Hippocampal formation (tissue), 2 donors: ENCODE results near the gene U2AF1.
"Not testable (repeated sequence)": the region's sequence is repeated elsewhere in the genome, so short reads cannot be mapped to it uniquely, and the experiment has no call there.

ENCODE experiments used
- DNase-seq, 2 donors: peaks; one replicate each; lab custom pipeline; 2025; lab: John Stamatoyannopoulos, UW

Gene U2AF1

DNA sequence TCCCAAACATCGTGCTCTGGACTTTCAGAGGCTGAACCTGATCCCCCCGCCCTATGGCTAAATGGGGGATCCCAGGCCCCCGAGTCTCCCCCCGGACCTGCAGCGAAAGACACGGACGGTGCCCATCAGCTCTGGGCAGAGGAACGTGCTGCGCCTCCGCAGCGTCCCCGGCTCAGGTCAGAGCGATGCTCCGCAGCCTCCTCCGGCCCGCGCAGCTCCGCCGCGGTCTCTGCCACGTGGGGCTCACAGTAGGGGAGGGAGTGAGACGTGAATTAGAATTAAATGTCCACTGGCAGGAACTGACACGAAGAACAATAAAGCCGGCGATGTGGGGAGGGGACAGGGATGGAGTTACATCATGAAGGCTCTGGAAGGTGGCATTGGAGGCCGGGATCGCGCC lies 30.7 kb downstream of the U2AF1 start:
- DNase-seq: not testable (repeated sequence)

DNA sequence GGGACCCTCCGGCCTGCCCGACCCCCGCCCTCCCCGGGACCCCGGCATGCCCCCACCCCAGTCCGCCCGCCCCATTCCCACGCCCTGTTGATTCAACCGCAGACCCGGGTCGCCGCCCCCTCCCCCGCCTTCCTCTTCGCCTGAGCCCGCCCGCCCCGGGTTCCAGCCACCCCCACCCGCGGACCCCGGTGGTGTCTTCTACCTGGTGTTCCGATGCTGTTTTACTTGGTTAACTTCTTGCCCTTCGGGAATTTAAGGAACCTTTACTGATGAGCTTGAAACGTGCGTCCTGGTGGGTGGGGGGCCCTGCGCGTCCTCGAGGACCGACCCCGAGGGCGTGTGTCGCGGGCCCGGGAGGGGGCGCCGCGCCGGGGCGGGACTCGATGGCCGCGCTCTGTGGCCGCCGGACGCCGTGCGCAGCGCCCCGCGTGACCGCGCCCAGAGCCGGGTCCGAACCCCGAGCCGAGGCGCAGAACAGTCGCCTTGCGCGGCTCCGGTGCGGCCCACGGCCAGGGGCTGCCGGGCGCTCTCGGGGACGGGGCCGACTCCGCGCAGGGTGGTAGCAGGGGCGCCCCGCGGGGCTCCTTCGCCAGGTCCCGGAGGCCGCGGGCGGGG lies 31.2 kb downstream of the U2AF1 start:
- DNase-seq: not testable (repeated sequence)

DNA sequence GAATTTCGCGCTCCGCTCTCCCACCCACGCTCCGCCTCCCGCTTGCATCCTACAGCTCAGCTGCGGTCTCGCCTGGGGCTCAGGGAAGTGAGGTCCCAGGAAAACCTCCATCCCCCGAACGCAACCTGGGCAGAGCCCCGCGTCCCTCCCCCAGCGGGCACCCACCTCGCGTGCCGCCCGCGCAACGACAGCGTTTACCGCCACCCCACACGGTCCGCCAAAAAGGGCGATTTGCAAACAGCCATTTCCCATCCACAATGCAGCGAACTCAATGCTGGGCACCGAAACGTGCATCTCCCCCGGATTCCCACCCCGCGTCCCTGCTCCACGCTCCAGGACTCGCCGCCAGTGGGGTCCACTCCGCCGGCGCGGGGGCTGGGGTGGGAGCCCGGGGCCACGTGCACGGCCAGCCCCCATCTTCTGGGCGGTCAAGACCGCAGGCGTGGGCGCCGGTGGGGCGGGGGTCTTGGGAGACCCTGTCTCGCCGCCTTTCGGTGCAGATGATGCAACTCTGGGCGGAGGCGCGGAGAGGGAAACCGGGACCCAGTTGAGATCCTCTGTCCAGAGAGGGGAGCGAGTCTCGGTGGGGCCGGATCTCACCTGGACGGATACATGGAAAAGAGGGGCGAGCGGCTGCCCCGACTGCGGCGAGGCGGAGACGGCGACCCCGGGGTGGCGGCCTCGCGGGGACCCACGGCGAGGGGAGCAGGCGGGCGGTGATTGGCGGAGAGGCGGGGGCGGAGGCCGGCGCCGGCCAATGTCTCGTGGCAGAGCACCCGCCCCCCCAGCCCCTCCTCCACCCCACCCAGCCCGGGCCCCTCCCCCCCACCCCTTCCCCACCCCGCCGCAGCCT lies 32.0 kb downstream of the U2AF1 start, which contains the start of gene CBS:
TSS of gene CBS (minus strand) at position 666 of the 853 bp plus-strand sequence. CDS start 3,642 bp downstream, outside the sequence.
- DNase-seq: not testable (repeated sequence)

DNA sequence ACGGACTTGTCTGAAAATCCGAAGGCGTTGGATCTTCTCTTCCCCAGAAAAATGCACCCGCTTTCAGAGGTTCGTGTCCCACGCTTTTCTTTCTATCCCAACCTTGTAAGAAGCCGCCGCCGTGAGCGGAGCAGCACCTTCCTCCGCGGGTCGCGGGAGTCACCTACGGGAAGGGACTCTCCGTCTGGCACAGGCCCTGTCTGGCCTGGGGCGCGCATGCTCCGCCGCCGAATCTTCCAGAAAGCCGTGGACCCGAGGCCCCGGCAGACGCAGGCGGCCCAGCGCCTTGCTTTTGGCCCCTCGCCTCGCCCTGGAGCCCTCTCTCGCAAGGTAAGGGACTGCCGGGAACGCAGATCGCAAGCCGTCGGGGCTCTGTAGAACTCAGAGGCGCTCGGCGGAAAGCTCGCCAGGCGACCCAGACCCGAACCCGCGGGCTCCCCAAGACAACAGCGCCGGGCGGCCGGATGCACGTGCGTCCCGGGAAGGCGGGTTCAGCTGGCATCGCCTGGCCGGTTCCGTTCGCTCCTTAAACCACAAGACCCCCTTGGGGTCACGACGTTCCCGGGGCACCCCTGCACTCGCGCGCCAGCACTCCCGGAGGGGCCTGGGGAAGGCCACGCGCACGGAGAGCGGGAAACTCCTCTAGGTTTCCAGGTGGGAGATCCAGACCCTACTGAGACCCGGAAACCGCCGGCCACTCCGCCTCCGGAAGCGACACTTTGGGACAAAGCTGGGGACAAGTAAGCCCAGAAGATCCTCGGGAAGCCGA lies 32.8 kb downstream of the U2AF1 start:
- not testable (repeated sequence) for DNase-seq

DNA sequence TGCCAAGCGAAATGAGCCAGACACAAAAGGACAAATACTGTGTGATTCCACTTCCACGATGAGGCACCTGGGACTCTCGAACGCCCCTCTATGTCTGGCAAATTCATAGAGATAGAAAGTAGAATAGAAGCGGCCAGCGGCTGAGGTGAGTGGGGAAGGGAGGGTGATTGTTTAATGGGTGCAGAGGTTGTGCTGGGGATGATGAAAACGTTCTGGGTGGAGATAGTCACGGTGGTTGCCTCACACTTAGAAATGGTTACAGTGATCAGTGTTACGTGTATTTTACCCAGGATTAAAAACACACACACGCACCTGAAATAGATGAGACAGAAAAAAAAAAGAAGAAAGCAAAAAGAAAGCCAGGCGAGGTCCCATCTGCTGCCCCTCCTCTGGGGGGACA lies 34.6 kb downstream of the U2AF1 start:
- not testable (repeated sequence) for DNase-seq

DNA sequence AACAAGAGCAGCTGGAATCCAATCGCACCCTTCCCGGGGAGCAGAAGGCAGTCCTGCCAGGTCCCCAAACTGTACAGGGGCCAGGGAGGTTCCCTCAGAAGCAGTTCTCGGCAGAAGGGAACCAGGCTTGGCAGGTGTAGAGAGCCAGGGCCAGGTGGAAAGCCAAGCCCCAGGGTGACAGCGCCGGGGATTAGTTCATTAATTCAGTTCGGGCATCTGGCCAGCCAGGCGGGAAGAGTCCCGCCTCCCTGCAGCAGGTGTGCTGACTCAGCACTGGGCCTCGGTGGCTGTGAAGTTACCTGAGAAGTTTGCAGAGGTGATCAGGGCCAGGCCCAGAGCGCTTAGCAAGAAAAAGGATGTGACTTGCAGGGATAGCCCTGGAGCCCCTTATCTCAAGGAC lies 37.7 kb downstream of the U2AF1 start:
- DNase-seq: not testable (repeated sequence)

DNA sequence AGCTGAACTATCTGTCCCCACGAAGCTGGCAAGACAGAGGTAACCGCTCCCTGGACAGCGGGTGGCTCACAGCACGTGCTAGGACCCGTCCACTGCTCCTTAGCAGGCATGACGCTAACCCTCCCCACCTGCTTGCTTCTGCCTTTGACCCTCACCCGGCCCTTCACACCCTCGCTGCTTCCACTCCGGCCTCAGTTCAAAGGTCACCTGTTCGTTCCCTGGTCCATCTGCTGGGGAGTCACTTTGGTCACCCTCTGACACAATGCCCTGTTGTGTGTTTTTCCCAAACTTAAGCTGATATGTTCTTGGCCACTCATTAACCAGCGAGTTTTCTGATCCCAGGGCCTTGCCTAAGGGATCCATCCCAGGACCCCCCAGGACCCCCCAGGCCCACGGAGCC lies 39.3 kb downstream of the U2AF1 start:
- DNase-seq: not testable (repeated sequence)

DNA sequence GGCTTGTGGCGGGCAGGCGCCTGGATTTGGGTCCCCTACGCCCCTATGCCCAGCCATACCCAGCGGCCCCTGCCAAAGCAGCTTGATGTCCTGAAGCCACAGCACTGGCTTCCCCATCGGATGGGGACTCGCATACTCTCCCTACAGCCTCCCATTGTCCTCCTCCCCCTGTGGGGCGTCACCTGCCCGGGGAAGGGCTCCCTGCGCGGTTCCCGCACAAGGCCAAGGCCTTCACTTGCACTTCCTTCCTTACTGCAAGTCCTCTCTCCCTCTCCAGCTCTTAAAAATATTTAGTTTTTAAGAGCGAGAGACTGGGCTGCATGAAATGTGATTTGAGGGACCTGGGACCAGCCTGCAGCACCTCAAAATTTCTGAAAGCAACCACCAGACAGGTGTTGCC lies 40.7 kb downstream of the U2AF1 start:
- not testable (repeated sequence) for DNase-seq

DNA sequence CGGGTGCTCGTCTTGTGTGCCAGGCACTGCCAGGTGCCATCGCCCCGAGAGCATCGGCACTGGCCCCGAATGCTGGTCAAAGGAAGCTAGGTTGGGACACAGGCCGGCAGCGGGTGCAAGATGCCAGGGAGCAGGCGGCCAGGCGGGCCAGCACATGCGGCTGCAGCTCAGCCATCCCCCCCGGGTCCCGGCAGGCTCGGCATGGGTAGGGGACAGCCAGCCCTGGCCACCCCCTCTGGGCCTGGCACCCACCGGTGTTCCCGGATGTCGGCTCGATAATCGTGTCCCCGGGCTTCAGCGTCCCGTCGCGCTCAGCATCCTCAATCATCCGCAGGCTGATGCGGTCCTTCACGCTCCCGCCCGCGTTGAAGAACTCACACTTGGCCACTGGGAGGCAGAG lies 41.4 kb downstream of the U2AF1 start:
- not testable (repeated sequence) for DNase-seq

DNA sequence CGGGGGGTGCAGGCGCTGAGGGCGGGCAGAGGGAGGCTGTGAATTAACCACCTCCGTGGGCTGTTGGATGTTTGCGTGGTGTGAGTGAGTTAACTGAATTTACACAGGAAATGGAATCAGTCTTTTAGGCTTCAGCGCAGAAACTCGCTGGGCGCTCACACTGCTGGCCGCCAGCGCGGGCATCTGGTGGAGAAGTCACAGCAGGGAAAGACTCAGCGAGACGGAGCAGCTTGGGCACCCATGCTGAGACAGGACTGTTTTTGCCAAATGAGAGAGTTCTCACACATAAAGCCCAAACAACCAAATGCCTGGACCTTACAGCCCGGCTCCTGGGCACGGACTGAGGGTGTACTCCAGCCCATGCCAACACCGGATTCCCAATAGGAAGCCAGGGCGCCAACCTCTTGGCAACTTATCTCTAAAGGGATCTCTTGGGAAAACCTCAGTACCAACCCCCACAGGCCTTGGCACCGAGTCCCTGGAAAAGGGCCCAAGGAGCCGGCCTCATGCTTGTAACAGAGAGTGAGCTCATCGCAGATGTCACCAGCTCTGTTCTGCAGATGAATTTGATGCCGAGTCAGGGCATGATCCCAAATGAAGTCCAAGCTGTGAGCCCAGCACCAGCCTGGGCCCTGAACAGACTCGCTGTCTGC lies 43.0 kb downstream of the U2AF1 start:
- not testable (repeated sequence) for DNase-seq

DNA sequence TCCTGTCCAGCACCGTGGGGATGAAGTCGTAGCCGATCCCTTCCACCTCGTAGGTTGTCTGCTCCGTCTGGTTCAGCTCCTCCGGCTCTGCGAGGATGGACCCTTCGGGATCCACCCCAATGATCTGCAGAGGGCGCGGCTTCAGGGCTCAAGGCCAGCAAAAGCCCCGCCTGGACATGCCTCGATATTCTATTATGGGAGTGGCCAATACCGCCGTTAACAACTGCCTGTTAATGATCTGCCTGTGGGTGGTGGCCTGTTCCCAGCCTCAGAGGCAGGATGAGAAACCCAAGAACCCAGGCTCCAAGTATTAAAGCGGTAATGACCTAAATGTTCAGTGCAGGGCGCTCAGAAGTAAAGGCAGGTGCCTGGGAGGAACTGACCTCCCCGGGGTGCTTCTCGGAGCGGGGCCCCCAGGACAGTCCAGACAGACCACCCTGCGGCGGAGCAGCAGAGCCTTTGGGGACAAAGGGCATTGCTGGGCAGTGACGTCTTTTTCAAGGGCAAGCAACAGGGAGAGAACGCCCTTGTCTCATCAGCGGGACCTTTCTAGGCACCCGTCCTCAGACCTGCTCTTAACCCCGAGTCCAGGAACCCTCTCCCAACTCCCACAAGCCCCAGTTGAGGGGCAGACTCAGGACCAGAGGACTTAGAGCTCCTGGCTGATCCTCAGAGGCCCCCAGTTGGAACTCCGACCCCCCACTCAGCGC lies 44.3 kb downstream of the U2AF1 start:
- DNase-seq: not testable (repeated sequence)

DNA sequence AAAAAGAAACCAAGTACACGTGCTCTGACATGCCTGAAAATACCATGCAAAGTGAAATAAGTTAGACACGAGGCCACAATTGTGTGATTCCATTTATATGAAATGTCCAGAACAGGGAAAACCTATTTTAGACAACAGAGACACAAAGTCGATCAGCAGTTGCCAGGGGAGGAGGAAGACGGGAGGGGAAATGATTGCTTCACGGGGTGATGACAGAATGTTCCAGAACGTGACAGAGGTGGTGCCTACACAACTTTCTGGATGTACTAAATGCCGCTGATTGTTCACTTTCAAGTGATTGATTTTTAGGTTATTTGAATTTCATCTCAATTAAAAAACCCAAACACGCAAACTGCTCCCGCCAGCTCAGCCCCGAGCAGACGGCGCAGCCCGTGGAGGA lies 54.3 kb downstream of the U2AF1 start:
- DNase-seq: not testable (repeated sequence)

DNA sequence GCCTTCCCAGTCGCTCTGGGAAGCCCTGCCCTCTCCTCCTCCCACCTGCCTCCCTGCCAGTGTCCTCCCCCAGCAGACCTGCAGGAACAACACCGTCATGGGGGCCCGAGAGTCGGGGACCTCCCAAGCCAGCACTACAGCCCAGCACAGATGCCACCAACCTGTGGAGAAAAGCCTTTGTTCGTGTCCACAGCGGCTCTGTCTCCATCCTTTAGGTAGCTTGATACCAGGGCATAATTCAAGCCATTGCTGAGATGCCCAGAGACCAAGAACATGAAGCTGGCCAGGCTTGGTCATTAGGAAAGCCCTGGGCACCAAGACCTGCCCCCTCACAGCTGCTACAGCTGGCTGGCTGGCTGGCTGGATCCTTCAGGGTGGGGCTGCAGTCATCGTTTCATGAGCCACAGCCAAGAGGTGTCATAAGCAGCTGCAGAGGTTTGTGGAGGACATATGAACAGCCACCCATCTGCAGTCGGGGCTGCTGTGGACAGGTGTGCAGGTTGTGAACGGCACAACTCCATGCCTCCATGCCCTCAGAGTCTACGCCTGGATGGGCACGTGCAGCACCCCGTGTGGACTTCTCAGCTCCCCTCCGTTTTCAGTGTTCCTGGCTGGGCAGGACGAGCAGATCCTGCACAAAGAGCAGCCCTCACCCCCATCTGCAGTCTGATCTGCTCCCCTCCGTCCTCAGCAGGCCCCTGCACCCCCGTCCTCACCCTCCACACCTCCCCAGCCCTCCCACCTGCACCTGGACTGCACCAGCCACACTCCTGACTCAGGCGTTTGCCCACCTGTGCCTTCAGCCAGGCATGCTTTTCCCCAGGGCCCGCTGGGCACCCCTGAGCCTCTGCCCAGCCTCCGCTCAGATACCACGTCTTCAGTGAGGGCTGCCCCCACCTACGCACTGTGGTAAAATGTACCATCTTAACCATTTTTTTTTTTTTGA lies 61.2 kb downstream of the U2AF1 start:
- not testable (repeated sequence) for DNase-seq

DNA sequence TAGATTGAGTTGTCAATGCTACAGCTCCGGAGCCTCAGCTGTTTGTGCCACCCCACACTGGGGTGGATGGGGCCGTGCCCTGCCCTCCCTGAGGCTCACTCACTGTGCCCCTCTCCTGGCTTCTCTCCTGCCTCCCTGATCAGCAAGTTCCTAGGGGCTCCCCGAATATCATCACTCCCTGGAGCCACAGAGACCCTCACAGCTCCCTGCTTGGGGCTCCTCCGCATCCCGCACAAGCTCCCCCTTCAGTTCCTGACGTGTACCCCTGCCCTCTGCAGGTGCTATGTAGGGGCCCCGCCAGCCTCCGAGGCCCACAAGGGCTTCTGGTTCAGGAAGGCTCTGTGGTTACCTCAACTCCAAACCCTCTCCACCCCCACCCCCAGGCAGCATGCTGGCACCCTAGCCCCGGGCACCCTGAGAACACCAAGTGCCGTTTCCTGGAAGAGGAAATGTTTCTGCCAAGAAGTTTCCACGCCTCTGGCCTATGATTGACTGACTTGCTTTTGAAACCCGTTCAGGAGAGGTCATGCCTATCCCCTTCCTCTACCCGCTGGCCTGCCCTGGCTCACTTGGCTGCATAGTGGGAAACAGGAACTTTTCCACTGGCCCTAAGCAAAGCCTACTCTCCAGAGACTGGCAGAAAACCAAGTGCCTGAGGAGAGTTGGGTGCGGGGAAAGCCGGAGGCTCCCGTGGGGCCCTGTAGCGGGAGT lies 62.0 kb downstream of the U2AF1 start:
- DNase-seq: not testable (repeated sequence)

DNA sequence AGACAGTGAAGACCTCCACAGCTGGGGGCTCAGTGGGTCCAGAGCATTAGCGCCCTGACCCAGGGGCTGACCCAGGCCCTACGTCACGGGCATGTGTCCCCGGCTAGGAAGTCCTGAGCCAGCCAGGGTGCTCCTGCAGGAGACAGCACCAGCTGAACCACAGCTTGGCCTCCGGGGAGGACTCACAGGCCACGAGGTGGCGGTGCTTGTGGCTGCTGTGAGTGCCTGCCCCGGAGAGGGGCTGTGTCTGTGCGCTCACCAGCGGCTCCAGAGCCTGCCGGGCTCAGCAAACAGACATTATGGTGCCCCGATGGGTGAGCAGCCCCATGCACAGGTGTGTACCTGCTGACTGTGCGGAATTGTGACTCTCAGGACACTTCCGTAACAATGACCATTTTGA lies 62.8 kb downstream of the U2AF1 start:
- DNase-seq: not testable (repeated sequence)

DNA sequence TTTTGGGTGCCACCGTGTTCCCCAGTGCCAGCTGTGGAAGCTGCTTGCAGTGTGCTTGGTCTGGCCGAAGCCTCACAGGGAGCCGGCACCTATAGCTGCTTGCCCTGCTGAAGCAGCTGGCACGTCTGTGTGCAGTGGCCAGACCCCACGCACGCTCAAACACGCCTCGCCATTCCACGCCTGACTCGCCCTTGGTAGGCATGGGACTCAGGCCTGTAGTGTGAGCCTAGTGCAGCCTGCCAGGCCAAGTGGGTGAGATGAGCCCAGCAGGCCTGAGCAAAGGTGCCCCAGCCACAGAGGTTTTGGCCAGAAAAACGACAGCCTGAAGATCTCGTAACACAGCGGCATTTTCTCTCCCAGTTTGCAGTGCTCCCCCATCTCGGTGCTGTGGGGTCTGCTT lies 64.1 kb downstream of the U2AF1 start:
- not testable (repeated sequence) for DNase-seq
